Hematopoietic multipotent progenitor cell treated with erythropoietin and hydrocortisone succinate and interleukin-3 and kit ligand, for 17 days (in vitro differentiated cells): ENCODE results near the gene STARD7.
"Not testable (repeated sequence)": the region's sequence is repeated elsewhere in the genome, so short reads cannot be mapped to it uniquely, and the experiment has no call there.

Experiments used
- DNase-seq: peaks from one replicate; pipeline ENCODE4 v3.0.0-alpha.2; 2015; ENCODE audit warnings: low spot score

Gene STARD7

GRCh38 chr2:96148410-96149217 lies 60.0 kb downstream of the STARD7 start:
- DNase-seq, result no peak

GRCh38 chr2:96147593-96148201 lies 60.9 kb downstream of the STARD7 start:
- no peak for DNase-seq

- DNase-seq, result no peak
Measured at GRCh38 chr2:96146881-96147592, 61.6 kb downstream of the STARD7 start.

- DNase-seq, result no peak
Measured at GRCh38 chr2:96146153-96146880, 62.3 kb downstream of the STARD7 start.

GRCh38 chr2:96145848-96146152 lies 62.8 kb downstream of the STARD7 start:
- DNase-seq, result no peak

GRCh38 chr2:96145036-96145847 lies 63.4 kb downstream of the STARD7 start, which contains the start of gene DUSP2:
DUSP2 (minus strand) TSS chr2:96145440; CDS start chr2:96145354, 86 bp downstream.
- DNase-seq, result no peak

GRCh38 chr2:96144481-96145035 lies 64.1 kb downstream of the STARD7 start:
- no peak for DNase-seq

GRCh38 chr2:96143848-96144480 lies 64.7 kb downstream of the STARD7 start:
- no peak for DNase-seq

GRCh38 chr2:96143231-96143847 lies 65.3 kb downstream of the STARD7 start:
- no peak for DNase-seq

GRCh38 chr2:96142217-96143113 lies 66.2 kb downstream of the STARD7 start:
- DNase-seq, result no peak

GRCh38 chr2:96141624-96141967 lies 67.0 kb downstream of the STARD7 start:
- DNase-seq, result not testable (repeated sequence)

- DNase-seq, result no peak
Measured at GRCh38 chr2:96140941-96141623, 67.5 kb downstream of the STARD7 start.

GRCh38 chr2:96139181-96139758 lies 69.4 kb downstream of the STARD7 start:
- DNase-seq, result no peak

- peak; percentile 25 for DNase-seq
Measured at GRCh38 chr2:96138179-96139145, 70.2 kb downstream of the STARD7 start, which contains the start of gene ASTL. ASTL (minus strand) TSS chr2:96138502; CDS start chr2:96138436, 66 bp downstream.

GRCh38 chr2:96137321-96138178 lies 71.1 kb downstream of the STARD7 start:
- DNase-seq, result no peak

GRCh38 chr2:96136129-96136720 lies 72.4 kb downstream of the STARD7 start:
- no peak for DNase-seq
